Suppressor macrophage treated with lipopolysaccharide for 4 hours (primary cell): ENCODE results near the gene ZFAND2B.
"Not testable (repeated sequence)": the region's sequence is repeated elsewhere in the genome, so short reads cannot be mapped to it uniquely, and the experiment has no call there.

Experiments used
- DNase-seq: peaks from one replicate; pipeline ENCODE4 v3.0.0-alpha.2; 2020

Gene ZFAND2B

GRCh38 chr2:219252900-219253752 lies 46.5 kb downstream of the ZFAND2B start, which contains the start of gene TUBA4B:
TSS of gene TUBA4B (plus strand) at chr2:219253243. CDS start at chr2:219253408, 165 bp downstream.
- DNase-seq = no peak

- DNase-seq = peak; percentile 87
Observed at GRCh38 chr2:219253753-219254589, 47.4 kb downstream of the ZFAND2B start, which contains the start of gene TUBA4A. TSS of gene TUBA4A (minus strand) at chr2:219253918. CDS start at chr2:219253858, 60 bp downstream.

- DNase-seq = peak; percentile 70
Observed at GRCh38 chr2:219254590-219255201, 48.1 kb downstream of the ZFAND2B start.

- DNase-seq = not testable (repeated sequence)
Observed at GRCh38 chr2:219258942-219259341, 52.4 kb downstream of the ZFAND2B start.
